ENCODE measurements around the gene EXOG.

Gene EXOG

GRCh38 chr3:38574411-38575278 lies 78.5 kb downstream of the EXOG start:
- no peak for ATAC-seq
- no peak overlapping the region for H3K27ac Mint-ChIP-seq
- H3K4me3 Mint-ChIP-seq = no peak overlapping the region
- no peaks in the 10 kb centered on the region for H3K27me3 Mint-ChIP-seq
- H3K9me3 Mint-ChIP-seq = peaks cover 6% of the 10 kb centered on the region
- H3K4me1 Mint-ChIP-seq = peaks cover 2% of the 10 kb centered on the region
- no peaks in the 10 kb centered on the region for H3K36me3 Mint-ChIP-seq

DNA sequence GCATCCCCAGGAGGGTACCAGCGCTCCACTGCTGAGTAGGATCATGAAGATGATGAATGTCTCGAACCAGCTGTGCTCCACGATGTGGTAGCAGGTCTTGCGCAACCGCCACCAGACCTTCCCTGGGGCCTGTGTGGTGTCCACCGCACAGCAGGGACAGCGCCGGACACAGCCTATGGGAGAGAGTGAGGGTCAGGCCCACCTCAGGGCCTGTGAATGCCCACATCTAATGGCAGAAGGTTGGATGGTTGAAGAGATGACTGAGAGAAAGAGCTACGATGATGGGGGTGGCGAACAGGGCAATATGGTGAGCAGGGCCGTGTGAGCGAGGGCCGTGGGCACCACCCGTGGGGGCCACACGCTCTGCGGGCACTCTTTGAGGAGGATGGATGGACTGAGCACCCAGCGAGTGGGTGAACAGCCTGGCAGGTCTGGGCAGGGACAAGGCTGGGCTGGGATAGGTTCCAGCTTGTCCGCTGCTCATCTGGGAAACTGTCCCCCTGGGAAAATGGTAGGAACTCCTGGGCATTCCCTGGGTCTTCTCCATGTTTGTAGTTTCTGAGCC lies 79.2 kb downstream of the EXOG start:
- Mint-ChIP-seq H3K4me1 (peaks cover 6% of the 10 kb centered on the region), H3K27ac (no peak overlapping the region), H3K4me3 (no peak overlapping the region), H3K9me3 (peaks cover 6% of the 10 kb centered on the region), H3K36me3 (no peaks in the 10 kb centered on the region), H3K27me3 (no peaks in the 10 kb centered on the region)
- ATAC-seq = no peak
